ENCODE data around the gene RNF166. TPM values are rescaled to one million over a fixed set of nuclear protein-coding genes. Genes with fewer than 3 reads are reported as not detected.
A peak's percentile ranks its signal among the peaks of the same experiment; 100 is the strongest.

RNF166 gene
- total RNA-seq, 2 donors from 2014 or later, result 11.6 to 30.3 TPM

DNA sequence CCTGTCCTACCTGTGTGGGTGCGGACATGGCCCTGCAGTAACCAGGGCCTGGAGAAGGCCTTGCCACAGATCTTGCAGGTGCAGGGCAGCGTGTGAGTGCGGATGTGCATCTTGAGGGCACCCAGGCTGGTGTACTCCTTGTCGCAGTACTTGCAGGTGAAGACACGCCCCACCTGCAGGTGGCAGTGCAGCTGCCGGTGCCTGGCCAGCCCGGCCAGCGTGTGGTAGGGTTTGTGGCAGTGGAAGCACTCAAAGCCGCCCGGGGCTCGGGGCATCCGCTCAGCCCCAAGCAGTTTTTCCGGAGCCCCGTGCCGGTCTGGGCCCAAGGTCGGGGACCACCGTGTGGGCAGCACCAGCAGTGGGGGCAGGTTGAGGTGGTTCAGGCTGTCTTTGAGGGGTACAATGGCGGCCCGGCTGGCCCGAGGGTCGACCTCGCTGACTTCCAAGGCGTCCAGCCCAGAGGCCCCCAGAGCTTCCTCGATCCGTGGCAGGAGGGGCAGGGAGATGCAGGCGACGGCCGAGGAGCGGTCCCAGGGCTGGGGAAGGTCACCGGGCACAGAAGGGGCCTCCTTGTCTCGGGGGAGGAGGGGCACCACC, 25.0 kb downstream of the RNF166 start:
- Histone ChIP-seq H3K27ac (no peak overlapping the region), H3K36me3 (no peaks in the 10 kb centered on the region), H3K27me3 (replicated peaks; ENCODE audit: insufficient read depth) (no peaks in the 10 kb centered on the region), H3K4me1 (replicated peaks) (peaks cover 6% of the 10 kb centered on the region), H3K9me3 (no peaks in the 10 kb centered on the region), H3K4me3 (no peak overlapping the region)
- no peak for DNase-seq (ENCODE audit: low spot score)
- TF ChIP-seq, protein P1, sequence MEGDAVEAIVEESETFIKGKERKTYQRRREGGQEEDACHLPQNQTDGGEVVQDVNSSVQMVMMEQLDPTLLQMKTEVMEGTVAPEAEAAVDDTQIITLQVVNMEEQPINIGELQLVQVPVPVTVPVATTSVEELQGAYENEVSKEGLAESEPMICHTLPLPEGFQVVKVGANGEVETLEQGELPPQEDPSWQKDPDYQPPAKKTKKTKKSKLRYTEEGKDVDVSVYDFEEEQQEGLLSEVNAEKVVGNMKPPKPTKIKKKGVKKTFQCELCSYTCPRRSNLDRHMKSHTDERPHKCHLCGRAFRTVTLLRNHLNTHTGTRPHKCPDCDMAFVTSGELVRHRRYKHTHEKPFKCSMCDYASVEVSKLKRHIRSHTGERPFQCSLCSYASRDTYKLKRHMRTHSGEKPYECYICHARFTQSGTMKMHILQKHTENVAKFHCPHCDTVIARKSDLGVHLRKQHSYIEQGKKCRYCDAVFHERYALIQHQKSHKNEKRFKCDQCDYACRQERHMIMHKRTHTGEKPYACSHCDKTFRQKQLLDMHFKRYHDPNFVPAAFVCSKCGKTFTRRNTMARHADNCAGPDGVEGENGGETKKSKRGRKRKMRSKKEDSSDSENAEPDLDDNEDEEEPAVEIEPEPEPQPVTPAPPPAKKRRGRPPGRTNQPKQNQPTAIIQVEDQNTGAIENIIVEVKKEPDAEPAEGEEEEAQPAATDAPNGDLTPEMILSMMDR (IDR thresholded peaks at IDR 0.05), result peak in 1 of 4 experiments; percentile 19
- TF ChIP-seq POLR2A (IDR thresholded peaks at IDR 0.05), result no peak
- WGBS, result 57% methylated on average over 31 of the region's 31 CpGs
- intact Hi-C loops (cut with DNase I), result no loop called here

DNA sequence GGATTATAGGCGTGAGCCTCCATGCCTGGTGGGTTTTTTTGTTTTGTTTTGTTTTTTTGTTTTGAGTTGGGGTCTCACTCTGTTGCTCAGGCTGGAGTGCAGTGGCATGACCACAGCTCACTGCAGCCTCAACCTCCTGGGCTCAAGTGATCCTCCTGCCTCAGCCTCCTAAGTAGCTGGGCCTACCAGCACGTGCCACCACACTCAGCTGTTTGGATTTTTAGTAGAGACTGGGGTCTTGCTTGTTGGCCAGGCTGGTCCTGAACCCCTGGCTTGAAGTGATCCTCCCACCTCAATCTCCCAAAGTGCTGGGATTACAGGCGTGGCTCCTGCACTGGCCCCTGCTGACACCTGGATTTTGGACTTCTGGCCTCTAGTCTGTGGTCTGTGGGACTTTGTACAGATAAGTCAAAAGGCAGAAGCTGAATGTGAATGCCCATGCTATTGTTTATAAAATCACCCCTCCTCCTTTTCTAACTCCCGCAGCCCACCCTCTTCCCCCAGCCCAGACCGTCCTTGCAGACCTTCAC, 25.6 kb downstream of the RNF166 start:
- Histone ChIP-seq H3K4me3 (no peak overlapping the region), H3K27ac (no peak overlapping the region), H3K36me3 (no peaks in the 10 kb centered on the region), H3K27me3 (replicated peaks; ENCODE audit: insufficient read depth) (no peaks in the 10 kb centered on the region), H3K9me3 (no peaks in the 10 kb centered on the region), H3K4me1 (replicated peaks) (peaks cover 4% of the 10 kb centered on the region)
- no peak for TF ChIP-seq POLR2AphosphoS5 (IDR thresholded peaks at IDR 0.05)
- TF ChIP-seq, protein P1 (IDR thresholded peaks at IDR 0.05), result no peak
- TF ChIP-seq POLR2A (IDR thresholded peaks at IDR 0.05), result no peak
- WGBS, result 78% methylated on average over 5 of the region's 5 CpGs
- intact Hi-C loops (cut with DNase I), result no loop called here
- no peak for DNase-seq (ENCODE audit: low spot score)

DNA sequence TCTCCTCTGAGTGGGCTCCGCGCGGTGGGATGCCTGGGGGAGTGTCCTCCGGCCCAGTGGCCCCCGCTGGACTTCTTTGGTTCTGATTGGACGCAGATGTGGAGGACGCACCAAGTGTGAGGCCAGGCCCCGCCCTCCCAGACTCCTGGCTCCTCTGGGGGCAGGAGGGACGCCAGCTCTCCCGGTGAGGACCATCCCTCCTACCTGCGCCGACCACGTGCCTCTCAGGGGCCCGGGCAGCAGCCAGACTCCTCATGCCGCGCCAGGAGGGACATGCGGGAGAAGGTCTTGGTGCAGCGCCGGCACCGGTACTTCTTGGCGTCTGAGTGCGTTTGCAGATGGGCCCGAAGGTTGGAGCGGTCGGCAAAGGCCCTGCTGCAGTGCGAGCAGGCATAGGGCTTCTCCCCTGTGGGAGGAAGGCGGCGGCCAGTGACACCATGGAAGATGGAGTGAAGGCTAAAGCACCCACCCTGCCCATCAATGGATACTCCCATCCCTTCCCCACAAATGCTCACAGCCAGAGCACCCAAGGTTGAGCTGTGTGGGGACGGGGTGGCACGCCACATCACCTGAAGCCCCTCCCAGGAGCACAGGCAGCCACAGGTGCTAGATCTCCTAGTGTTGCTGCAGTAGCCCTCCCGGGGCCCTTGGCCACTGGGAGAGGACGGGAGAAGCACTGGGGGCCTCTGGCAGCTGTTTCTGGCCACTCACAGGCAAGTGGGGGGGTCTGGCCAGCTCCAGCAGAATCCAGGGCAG, 27.8 kb downstream of the RNF166 start:
- Histone ChIP-seq H3K27ac (no peak overlapping the region), H3K36me3 (no peaks in the 10 kb centered on the region), H3K4me1 (replicated peaks) (no peaks in the 10 kb centered on the region), H3K27me3 (replicated peaks; ENCODE audit: insufficient read depth) (no peaks in the 10 kb centered on the region), H3K9me3 (no peaks in the 10 kb centered on the region), H3K4me3 (no peak overlapping the region)
- no peak for DNase-seq (ENCODE audit: low spot score)
- no peak for TF ChIP-seq POLR2A (IDR thresholded peaks at IDR 0.05)
- TF ChIP-seq POLR2AphosphoS5 (IDR thresholded peaks at IDR 0.05), result no peak
- TF ChIP-seq, protein P1 (IDR thresholded peaks at IDR 0.05), result no peak
- intact Hi-C loops (cut with DNase I), result no loop called here
- 47% methylated on average over 32 of the region's 32 CpGs for WGBS

DNA sequence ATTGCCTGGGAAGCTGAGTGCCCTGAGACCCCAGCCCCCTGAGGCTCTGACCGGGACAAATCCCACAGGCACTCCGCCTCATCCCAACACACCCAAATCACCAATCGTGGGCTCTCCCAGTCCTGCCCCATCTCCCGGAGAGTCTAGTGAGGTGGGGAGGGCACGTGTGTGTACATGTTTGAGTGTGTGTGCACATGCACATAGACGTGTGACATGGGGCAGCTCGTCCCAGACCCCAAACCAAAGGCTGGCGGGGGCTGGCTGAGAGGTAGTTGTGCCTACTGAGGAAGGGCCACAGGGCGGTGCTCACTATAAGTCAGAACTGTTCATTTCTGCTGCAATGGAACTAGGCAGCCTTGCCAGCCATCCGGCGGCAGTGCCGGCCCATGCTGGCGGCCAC, 28.5 kb downstream of the RNF166 start:
- no peaks in the 10 kb centered on the region for H3K27me3 ChIP-seq (replicated peaks; ENCODE audit: insufficient read depth)
- 67% methylated on average over 12 of the region's 13 CpGs for WGBS
- TF ChIP-seq POLR2AphosphoS5 (IDR thresholded peaks at IDR 0.05), result no peak
- TF ChIP-seq, protein P1 (IDR thresholded peaks at IDR 0.05), result no peak
- no peak for TF ChIP-seq POLR2A (IDR thresholded peaks at IDR 0.05)
- no peak for DNase-seq (ENCODE audit: low spot score)
- no peak overlapping the region for H3K27ac ChIP-seq
- H3K9me3 ChIP-seq, result no peaks in the 10 kb centered on the region
- H3K4me3 ChIP-seq, result no peak overlapping the region
- H3K36me3 ChIP-seq, result no peaks in the 10 kb centered on the region
- H3K4me1 ChIP-seq (replicated peaks), result no peaks in the 10 kb centered on the region
- intact Hi-C loops (cut with DNase I), result no loop called here

All from prostate gland (tissue), 2 donors.